Mesenchymal stem cell (in vitro differentiated cells and primary cell): ENCODE measurements around the gene SH3PXD2A.

Source experiments
- DNase-seq: peaks from one replicate; pipeline ENCODE4 v3.0.0-alpha.2; 2013
- H2AFZ ChIP-seq: one replicate; pipeline ENCODE4 v1.6.1; 2013; ENCODE audit warnings: low read depth, mild to moderate bottlenecking, control low read depth, inconsistent platforms, low read length, moderate library complexity
- H2AK5ac ChIP-seq: 2 replicates; pipeline ENCODE4 v1.6.1; 2013; ENCODE audit warnings: low read length, moderate library complexity, mild to moderate bottlenecking, inconsistent platforms; ENCODE audit not compliant: severe bottlenecking
- H2BK120ac ChIP-seq: one replicate; pipeline ENCODE4 v1.6.1; 2013; ENCODE audit warnings: low read depth, mild to moderate bottlenecking, inconsistent platforms, low read length, moderate library complexity
- H2BK12ac ChIP-seq, 2 experiments: one replicate each; pipeline ENCODE4 v1.6.1; 2013; ENCODE audit warnings: inconsistent platforms in 2 of 2, low read length in 2 of 2, mild to moderate bottlenecking in 2 of 2, moderate library complexity in 2 of 2, control low read depth in 1 of 2
- H2BK15ac ChIP-seq: one replicate; pipeline ENCODE4 v1.6.1; 2013; ENCODE audit warnings: mild to moderate bottlenecking, low read depth, inconsistent platforms; ENCODE audit not compliant: poor library complexity, severe bottlenecking
- H2BK5ac ChIP-seq: 2 replicates; pipeline ENCODE4 v1.6.1; 2013; ENCODE audit warnings: low read depth, mild to moderate bottlenecking, low read length, control low read depth, inconsistent platforms; ENCODE audit not compliant: poor library complexity, severe bottlenecking
- H3K14ac ChIP-seq, 2 experiments: one replicate each; pipeline ENCODE4 v1.6.1; 2013; ENCODE audit warnings: inconsistent platforms in 2 of 2, low read length in 2 of 2, control low read depth in 1 of 2, mild to moderate bottlenecking in 1 of 2, moderate library complexity in 1 of 2
- H3K18ac ChIP-seq, 2 experiments: one replicate each; pipeline ENCODE4 v1.6.1; 2013; ENCODE audit warnings: inconsistent platforms in 2 of 2, low read length in 2 of 2, control low read depth in 1 of 2, low read depth in 1 of 2, mild to moderate bottlenecking in 1 of 2
- H3K23ac ChIP-seq, 2 experiments: one replicate each; pipeline ENCODE4 v1.6.1; 2013; ENCODE audit warnings: inconsistent platforms in 2 of 2, low read length in 2 of 2, mild to moderate bottlenecking in 2 of 2, moderate library complexity in 2 of 2, control low read depth in 1 of 2
- H3K27ac ChIP-seq: 2 replicates; pipeline ENCODE4 v1.5.1; 2013; ENCODE audit warnings: mild to moderate bottlenecking, moderate library complexity, low read length, control low read depth, inconsistent platforms; ENCODE audit not compliant: poor library complexity, severe bottlenecking
- H3K27me3 ChIP-seq, 2 experiments: 2 replicates each; pipeline versions ENCODE4 v1.6.1 to v1.7.0; 2013; ENCODE audit warnings: low read length in 2 of 2, mild to moderate bottlenecking in 2 of 2, moderate library complexity in 2 of 2, control low read depth in 1 of 2, inconsistent platforms in 1 of 2; ENCODE audit not compliant: control insufficient read depth in 1 of 2, insufficient read depth in 1 of 2
- H3K36me3 ChIP-seq, 2 experiments: 2 replicates each; pipeline versions ENCODE4 v1.6.1 to v1.7.0; 2013; ENCODE audit warnings: low read length in 2 of 2, control low read depth in 1 of 2, inconsistent platforms in 1 of 2, low read depth in 1 of 2, mild to moderate bottlenecking in 1 of 2; ENCODE audit not compliant: insufficient read depth in 2 of 2, control insufficient read depth in 1 of 2
- H3K4ac ChIP-seq, 2 experiments: one replicate each; pipeline ENCODE4 v1.6.1; 2013; ENCODE audit warnings: inconsistent platforms in 2 of 2, low read length in 2 of 2, mild to moderate bottlenecking in 2 of 2, moderate library complexity in 2 of 2, control low read depth in 1 of 2, low read depth in 1 of 2
- H3K4me1 ChIP-seq: 2 replicates; pipeline ENCODE4 v1.6.1; 2013; ENCODE audit warnings: low read depth, low read length, control low read depth; ENCODE audit not compliant: control insufficient read depth, insufficient read depth
- H3K4me2 ChIP-seq: 2 replicates; pipeline ENCODE4 v1.6.1; 2013; ENCODE audit warnings: low read length, mild to moderate bottlenecking, inconsistent platforms; ENCODE audit not compliant: poor library complexity, severe bottlenecking
- H3K4me3 ChIP-seq, 2 experiments: 2 replicates each; pipeline versions ENCODE4 v1.5.1 to v1.7.0; 2013; ENCODE audit warnings: low read length in 2 of 2, mild to moderate bottlenecking in 2 of 2, control low read depth in 1 of 2, low read depth in 1 of 2; ENCODE audit not compliant: insufficient read depth in 1 of 2
- H3K79me1 ChIP-seq: replicated peaks from 2 replicates; pipeline ENCODE4 v1.6.1; 2013; ENCODE audit warnings: mild to moderate bottlenecking, control low read depth, low read length, inconsistent platforms; ENCODE audit not compliant: poor library complexity, severe bottlenecking
- H3K9ac ChIP-seq: 2 replicates; pipeline ENCODE4 v1.7.0; 2013; ENCODE audit warnings: mild to moderate bottlenecking, low read length, moderate library complexity
- H3K9me3 ChIP-seq: 2 replicates; pipeline ENCODE4 v1.7.0; 2013; ENCODE audit warnings: mild to moderate bottlenecking, low read length; ENCODE audit not compliant: control insufficient read depth
- H4K8ac ChIP-seq: one replicate; pipeline ENCODE4 v1.6.1; 2013; ENCODE audit warnings: inconsistent platforms, mild to moderate bottlenecking, low read length, moderate library complexity
- H4K91ac ChIP-seq: one replicate; pipeline ENCODE4 v1.6.1; 2013; ENCODE audit warnings: mild to moderate bottlenecking, low read length, inconsistent platforms
- WGBS: methylation state at CpG from one replicate; pipeline ENCODE4 v1.1.7; 2013; ENCODE audit warnings: mixed read lengths; 5-methylcytosine and 5-hydroxymethylcytosine counted together

SH3PXD2A gene

DNA sequence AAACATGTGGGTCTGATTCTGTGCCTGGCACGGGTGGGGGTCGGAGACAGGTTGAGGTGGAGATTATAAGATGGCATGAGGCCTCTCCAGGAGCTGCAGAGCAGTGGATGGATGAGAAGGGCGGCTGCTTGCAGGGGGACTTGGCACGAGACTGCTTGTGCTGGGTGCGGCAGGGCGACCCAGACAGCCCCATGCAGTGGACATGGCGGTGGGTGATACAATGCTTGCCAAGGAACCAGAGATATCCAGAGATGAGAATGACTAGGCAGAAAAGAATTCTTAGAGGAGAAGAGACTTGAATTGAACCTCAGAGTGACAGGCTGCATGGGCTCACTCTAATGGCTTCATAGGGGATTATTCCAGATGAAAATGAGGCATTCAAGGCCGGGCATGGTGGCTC is 216.4 kb downstream of the SH3PXD2A start:
- no peak overlapping the region for H2BK120ac ChIP-seq
- no peak overlapping the region for H2BK12ac ChIP-seq
- peaks cover 12 to 34% of the 10 kb centered on the region in 2 experiments for H3K36me3 ChIP-seq
- H3K23ac ChIP-seq = no peak overlapping the region
- no peak overlapping the region for H4K8ac ChIP-seq
- WGBS = 96% methylated on average over 8 of the region's 8 CpGs
- H3K18ac ChIP-seq = no peak overlapping the region
- H2BK5ac ChIP-seq = no peak overlapping the region
- no peaks in the 10 kb centered on the region for H3K27me3 ChIP-seq
- peaks cover 5% of the 10 kb centered on the region for H3K4me1 ChIP-seq
- H2AFZ ChIP-seq = no peak overlapping the region
- no peak overlapping the region for H4K91ac ChIP-seq
- H3K4me3 ChIP-seq = no peak overlapping the region
- peaks cover 9% of the 10 kb centered on the region for H3K79me1 ChIP-seq
- no peaks in the 10 kb centered on the region for H3K9me3 ChIP-seq
- no peak overlapping the region for H3K14ac ChIP-seq
- H2AK5ac ChIP-seq = no peak overlapping the region
- no peak for DNase-seq
- no peak overlapping the region for H2BK15ac ChIP-seq
- H3K4me2 ChIP-seq = no peak overlapping the region
- peak overlapping the region; percentile 58 for H3K9ac ChIP-seq
- H3K4ac ChIP-seq = no peak overlapping the region
- no peak overlapping the region for H3K27ac ChIP-seq

GRCh38 chr10:103637927-103638557 is 217.3 kb downstream of the SH3PXD2A start:
- no peak overlapping the region for H2AFZ ChIP-seq
- H2AK5ac ChIP-seq = no peak overlapping the region
- peak overlapping the region; percentile 89 for H2BK15ac ChIP-seq
- peak overlapping the region; percentile 58 for H3K9ac ChIP-seq
- peak overlapping the region in 1 of 2 experiments; percentile 18 for H2BK12ac ChIP-seq
- no peak overlapping the region for H3K27ac ChIP-seq
- no peak overlapping the region for H3K14ac ChIP-seq
- no peak overlapping the region for H4K8ac ChIP-seq
- no peaks in the 10 kb centered on the region for H3K9me3 ChIP-seq
- no peak overlapping the region for H2BK5ac ChIP-seq
- peaks cover 5% of the 10 kb centered on the region for H3K4me1 ChIP-seq
- 92% methylated on average over 19 of the region's 19 CpGs for whole genome bisulfite sequencing
- no peak overlapping the region for H3K18ac ChIP-seq
- H3K36me3 ChIP-seq = peaks cover 12 to 32% of the 10 kb centered on the region in 2 experiments
- peak overlapping the region in 1 of 2 experiments; percentile 13 for H3K4ac ChIP-seq
- H3K4me3 ChIP-seq = peak overlapping the region in 1 of 2 experiments; percentile 27
- no peak overlapping the region for H4K91ac ChIP-seq
- H3K79me1 ChIP-seq = peaks cover 9% of the 10 kb centered on the region
- DNase-seq = no peak
- no peak overlapping the region for H3K4me2 ChIP-seq
- no peak overlapping the region for H2BK120ac ChIP-seq
- H3K23ac ChIP-seq = no peak overlapping the region
- H3K27me3 ChIP-seq = no peaks in the 10 kb centered on the region

- Histone ChIP-seq H3K4me3 (peak overlapping the region in 1 of 2 experiments; percentile 27), H4K8ac (no peak overlapping the region), H3K9ac (peak overlapping the region; percentile 58), H2AK5ac (no peak overlapping the region), H3K4ac (no peak overlapping the region), H2AFZ (no peak overlapping the region), H2BK120ac (no peak overlapping the region), H3K4me1 (peaks cover 5% of the 10 kb centered on the region), H3K4me2 (no peak overlapping the region), H3K79me1 (peaks cover 7% of the 10 kb centered on the region), H2BK15ac (no peak overlapping the region), H2BK5ac (no peak overlapping the region), H3K14ac (no peak overlapping the region), H3K23ac (no peak overlapping the region), H3K27me3 (no peaks in the 10 kb centered on the region), H3K9me3 (no peaks in the 10 kb centered on the region), H3K18ac (no peak overlapping the region), H2BK12ac (no peak overlapping the region), H4K91ac (no peak overlapping the region), H3K36me3 (peaks cover 16 to 28% of the 10 kb centered on the region in 2 experiments), H3K27ac (no peak overlapping the region)
- WGBS = 95% methylated on average over 10 of the region's 10 CpGs
- DNase-seq = no peak
Measured at GRCh38 chr10:103637011-103637410, 218.4 kb downstream of the SH3PXD2A start.

GRCh38 chr10:103636492-103636891 is 218.9 kb downstream of the SH3PXD2A start:
- H3K9me3 ChIP-seq = no peaks in the 10 kb centered on the region
- no peak overlapping the region for H2AK5ac ChIP-seq
- 70% methylated on average over 5 of the region's 5 CpGs for WGBS
- peaks cover 16 to 28% of the 10 kb centered on the region in 2 experiments for H3K36me3 ChIP-seq
- H2BK5ac ChIP-seq = no peak overlapping the region
- no peak overlapping the region for H3K4me3 ChIP-seq
- no peak for DNase-seq
- no peak overlapping the region for H3K4me2 ChIP-seq
- no peak overlapping the region for H3K18ac ChIP-seq
- no peak overlapping the region for H3K27ac ChIP-seq
- no peak overlapping the region for H4K91ac ChIP-seq
- peaks cover 5% of the 10 kb centered on the region for H3K4me1 ChIP-seq
- H3K14ac ChIP-seq = no peak overlapping the region
- H2BK120ac ChIP-seq = no peak overlapping the region
- H3K27me3 ChIP-seq = no peaks in the 10 kb centered on the region
- H3K9ac ChIP-seq = peak overlapping the region; percentile 43
- H2AFZ ChIP-seq = no peak overlapping the region
- no peak overlapping the region for H3K23ac ChIP-seq
- H2BK12ac ChIP-seq = no peak overlapping the region
- no peak overlapping the region for H2BK15ac ChIP-seq
- peaks cover 7% of the 10 kb centered on the region for H3K79me1 ChIP-seq
- H3K4ac ChIP-seq = no peak overlapping the region
- no peak overlapping the region for H4K8ac ChIP-seq
